Neuronal stem cell (in vitro differentiated cells): Measurements from ENCODE around the gene WNT3A.
A peak's percentile ranks its signal among the peaks of the same experiment; 100 is the strongest.

Experiments used
- DNase-seq: peaks from one replicate; pipeline ENCODE4 v3.0.0-alpha.2; 2013; ENCODE audit warnings: low spot score
- H2AFZ ChIP-seq: one replicate; pipeline ENCODE4 v1.6.1; 2013; ENCODE audit warnings: mild to moderate bottlenecking, low read length, inconsistent platforms
- H2AK5ac ChIP-seq: 2 replicates; pipeline ENCODE4 v1.6.1; 2013; ENCODE audit warnings: low read depth, mild to moderate bottlenecking, inconsistent platforms, low read length, moderate library complexity, mixed read lengths
- H2BK120ac ChIP-seq: 2 replicates; pipeline ENCODE4 v1.6.1; 2013; ENCODE audit warnings: low read depth, mild to moderate bottlenecking, inconsistent platforms, low read length, moderate library complexity, mixed read lengths
- H2BK12ac ChIP-seq: one replicate; pipeline ENCODE4 v1.6.1; 2013; ENCODE audit warnings: low read length, inconsistent platforms
- H2BK15ac ChIP-seq: 2 replicates; pipeline ENCODE4 v1.6.1; 2013; ENCODE audit warnings: mild to moderate bottlenecking, low read length, inconsistent platforms, mixed read lengths
- H2BK5ac ChIP-seq: one replicate; pipeline ENCODE4 v1.6.1; 2013; ENCODE audit warnings: inconsistent platforms, mild to moderate bottlenecking, low read length, moderate library complexity
- H3K14ac ChIP-seq: one replicate; pipeline ENCODE4 v1.6.1; 2013; ENCODE audit warnings: low read length, inconsistent platforms
- H3K18ac ChIP-seq: 2 replicates; pipeline ENCODE4 v1.6.1; 2013; ENCODE audit warnings: low read length, inconsistent platforms
- H3K23ac ChIP-seq: 2 replicates; pipeline ENCODE4 v1.6.1; 2013; ENCODE audit warnings: low read depth, mild to moderate bottlenecking, mixed read lengths, low read length, inconsistent platforms; ENCODE audit not compliant: poor library complexity
- H3K27ac ChIP-seq: replicated peaks from 3 replicates; pipeline ENCODE4 v1.5.1; 2013; ENCODE audit warnings: low read length, inconsistent platforms
- H3K27me3 ChIP-seq, 3 experiments: 2 replicates each; pipeline ENCODE4 v1.6.1; 2013; ENCODE audit warnings: low read length in 3 of 3, mild to moderate bottlenecking in 2 of 3, inconsistent platforms in 1 of 3, low read depth in 1 of 3, mixed read lengths in 1 of 3, moderate library complexity in 1 of 3; ENCODE audit not compliant: control insufficient read depth in 3 of 3, insufficient read depth in 3 of 3
- H3K36me3 ChIP-seq, 2 donors: replicated peaks in 1 of 2; 2 replicates each; pipeline ENCODE4 v1.6.1; 2013; ENCODE audit warnings: low read length in 2 of 2; ENCODE audit not compliant: control insufficient read depth in 2 of 2, insufficient read depth in 2 of 2
- H3K4ac ChIP-seq: 2 replicates; pipeline ENCODE4 v1.6.1; 2013; ENCODE audit warnings: inconsistent platforms, mild to moderate bottlenecking, low read length, moderate library complexity
- H3K4me1 ChIP-seq, 2 donors: 1 replicate in 1 of 2; 2 replicates in 1 of 2; pipeline ENCODE4 v1.6.1; 2013; ENCODE audit warnings: low read length in 2 of 2, low read depth in 1 of 2; ENCODE audit not compliant: control insufficient read depth in 2 of 2, insufficient read depth in 1 of 2
- H3K4me2 ChIP-seq: one replicate; pipeline ENCODE4 v1.6.1; 2013; ENCODE audit warnings: mild to moderate bottlenecking, low read length, inconsistent platforms; ENCODE audit not compliant: insufficient read depth, poor library complexity, severe bottlenecking
- H3K4me3 ChIP-seq, 2 donors: 2 replicates each; pipeline ENCODE4 v1.5.1; 2013; ENCODE audit warnings: low read length in 2 of 2, mild to moderate bottlenecking in 2 of 2, inconsistent platforms in 1 of 2, moderate library complexity in 1 of 2
- H3K79me1 ChIP-seq: one replicate; pipeline ENCODE4 v1.6.1; 2013; ENCODE audit warnings: low read depth, mild to moderate bottlenecking, inconsistent platforms, low read length, moderate library complexity
- H3K9ac ChIP-seq: one replicate; pipeline ENCODE4 v1.6.1; 2013; ENCODE audit warnings: mild to moderate bottlenecking, low read depth, low read length, inconsistent platforms; ENCODE audit not compliant: poor library complexity
- H3K9me3 ChIP-seq, 2 donors: replicated peaks in 1 of 2; 2 replicates each; pipeline versions ENCODE3 to v1.6.1; 2013; ENCODE audit warnings: low read length in 2 of 2, mild to moderate bottlenecking in 2 of 2, inconsistent platforms in 1 of 2, low read depth in 1 of 2, mixed read lengths in 1 of 2, moderate library complexity in 1 of 2; ENCODE audit not compliant: control insufficient read depth in 2 of 2, insufficient read depth in 1 of 2
- H4K8ac ChIP-seq: one replicate; pipeline ENCODE4 v1.6.1; 2013; ENCODE audit warnings: low read depth, mild to moderate bottlenecking, inconsistent platforms, low read length, moderate library complexity
- H4K91ac ChIP-seq: one replicate; pipeline ENCODE4 v1.6.1; 2013; ENCODE audit warnings: low read length, low read depth, mild to moderate bottlenecking, inconsistent platforms; ENCODE audit not compliant: poor library complexity
- WGBS, 2 donors: extraction: QIAGEN DNeasy Blood & Tissue Kit; methylation state at CpG; one replicate each; pipeline ENCODE4 v1.1.7; 2013; ENCODE audit warnings: missing lambda C conversion rate in 2 of 2, mixed read lengths in 1 of 2; ENCODE audit not compliant: insufficient read length in 2 of 2, insufficient replicate concordance in 1 of 2; ENCODE audit errors: extremely low coverage in 2 of 2; 5-methylcytosine and 5-hydroxymethylcytosine counted together

The WNT3A gene

DNA sequence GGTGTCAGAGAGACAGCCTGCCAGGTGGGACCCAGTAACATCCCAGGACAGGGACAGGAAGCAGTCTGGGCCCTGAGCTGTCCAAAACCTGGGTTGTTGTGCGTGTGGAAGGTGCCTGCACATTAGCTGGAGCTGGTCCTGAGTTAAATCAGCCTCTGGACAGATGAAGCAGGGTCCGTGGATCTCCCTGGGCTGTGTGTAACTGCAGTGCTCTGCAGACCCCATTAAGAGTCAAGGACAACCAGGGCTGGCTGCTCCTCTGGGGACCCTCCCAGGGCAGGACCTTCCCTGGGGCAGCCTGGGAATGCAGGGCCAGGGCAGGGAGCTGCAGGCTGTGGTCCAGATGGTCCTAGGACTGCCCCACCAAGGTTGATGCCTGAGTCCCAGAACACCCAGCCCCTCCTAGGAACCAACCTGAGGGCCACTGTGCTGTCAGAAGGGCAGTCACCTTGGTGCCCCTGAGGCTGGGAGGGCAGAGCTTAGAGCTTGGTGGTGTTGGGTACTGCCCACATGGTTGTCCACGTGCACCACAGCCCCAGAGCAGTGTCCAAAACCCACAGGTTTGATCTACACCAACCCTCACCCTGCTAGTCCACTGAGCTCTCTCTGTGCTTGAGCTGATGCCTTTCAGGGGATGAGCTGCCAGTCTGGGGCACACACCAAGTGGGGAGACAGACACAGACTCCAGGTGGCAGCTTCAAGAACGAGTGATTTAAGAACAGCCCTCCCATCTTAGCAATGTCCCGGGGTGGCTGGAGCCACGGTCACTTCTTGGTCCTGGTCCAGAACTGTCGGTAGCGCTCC lies 99.4 kb downstream of the WNT3A start:
- no peak overlapping the region for H3K4ac ChIP-seq
- no peak overlapping the region for H3K14ac ChIP-seq
- H3K9me3 ChIP-seq, result no peaks in the 10 kb centered on the region
- no peak overlapping the region for H2AK5ac ChIP-seq
- H3K18ac ChIP-seq, result no peak overlapping the region
- no peak overlapping the region for H2BK15ac ChIP-seq
- H3K4me3 ChIP-seq, result peak overlapping the region in 1 of 2 donors; percentile 2
- H2BK5ac ChIP-seq, result no peak overlapping the region
- no peak overlapping the region for H3K23ac ChIP-seq
- H4K8ac ChIP-seq, result no peak overlapping the region
- H3K79me1 ChIP-seq, result peaks cover 28% of the 10 kb centered on the region
- H4K91ac ChIP-seq, result no peak overlapping the region
- no peak for DNase-seq
- H3K4me2 ChIP-seq, result no peak overlapping the region
- H3K9ac ChIP-seq, result no peak overlapping the region
- no CpG with 5 or more reads among the region's 8 CpGs for WGBS, 2 donors
- no peak overlapping the region for H2AFZ ChIP-seq
- peaks cover 8 to 13% of the 10 kb centered on the region in 2 donors for H3K4me1 ChIP-seq
- H3K27me3 ChIP-seq, result peaks cover 0 to 2% (median 0%) of the 10 kb centered on the region in 3 experiments
- no peak overlapping the region for H2BK12ac ChIP-seq
- peaks cover 18 to 39% of the 10 kb centered on the region in 2 donors for H3K36me3 ChIP-seq
- no peak overlapping the region for H2BK120ac ChIP-seq
- no peak overlapping the region for H3K27ac ChIP-seq

GRCh38 chr1:228106800-228107054 lies 99.9 kb downstream of the WNT3A start:
- Histone ChIP-seq H3K27me3 (peaks cover 0 to 2% (median 0%) of the 10 kb centered on the region in 3 experiments), H3K79me1 (peaks cover 25% of the 10 kb centered on the region), H2AK5ac (no peak overlapping the region), H3K4ac (no peak overlapping the region), H4K8ac (no peak overlapping the region), H3K27ac (no peak overlapping the region), H4K91ac (no peak overlapping the region), H3K4me2 (no peak overlapping the region), H3K36me3 (peaks cover 18 to 35% of the 10 kb centered on the region in 2 donors), H3K14ac (no peak overlapping the region), H3K9me3 (no peaks in the 10 kb centered on the region), H2BK5ac (no peak overlapping the region), H2BK120ac (no peak overlapping the region), H2BK15ac (no peak overlapping the region), H3K18ac (no peak overlapping the region), H3K23ac (no peak overlapping the region), H2AFZ (no peak overlapping the region), H3K4me1 (peaks cover 8 to 13% of the 10 kb centered on the region in 2 donors), H3K4me3 (no peak overlapping the region), H2BK12ac (no peak overlapping the region), H3K9ac (no peak overlapping the region)
- no CpG with 5 or more reads among the region's 9 CpGs for WGBS, 2 donors
- no peak for DNase-seq

- no peak overlapping the region for H2BK15ac ChIP-seq
- H3K9me3 ChIP-seq, result no peaks in the 10 kb centered on the region
- no peak overlapping the region for H3K9ac ChIP-seq
- DNase-seq, result no peak
- H2BK12ac ChIP-seq, result no peak overlapping the region
- H3K18ac ChIP-seq, result no peak overlapping the region
- H3K27ac ChIP-seq, result no peak overlapping the region
- H2BK120ac ChIP-seq, result no peak overlapping the region
- peaks cover 18% of the 10 kb centered on the region for H3K79me1 ChIP-seq
- H3K14ac ChIP-seq, result no peak overlapping the region
- H3K23ac ChIP-seq, result no peak overlapping the region
- H3K4me3 ChIP-seq, result peak overlapping the region in 1 of 2 donors; percentile 86
- no peak overlapping the region for H2AFZ ChIP-seq
- H2BK5ac ChIP-seq, result no peak overlapping the region
- no CpG with 5 or more reads among the region's 19 CpGs for WGBS, 2 donors
- no peak overlapping the region for H3K4me2 ChIP-seq
- peaks cover 8 to 13% of the 10 kb centered on the region in 2 donors for H3K4me1 ChIP-seq
- no peak overlapping the region for H4K91ac ChIP-seq
- no peak overlapping the region for H3K4ac ChIP-seq
- no peak overlapping the region for H4K8ac ChIP-seq
- H3K27me3 ChIP-seq, result peaks cover 0 to 2% (median 0%) of the 10 kb centered on the region in 3 experiments
- no peak overlapping the region for H2AK5ac ChIP-seq
- H3K36me3 ChIP-seq, result peaks cover 18 to 35% of the 10 kb centered on the region in 2 donors
These were observed 100.8 kb downstream of the WNT3A start for GRCh38 chr1:228107636-228108035.

DNA sequence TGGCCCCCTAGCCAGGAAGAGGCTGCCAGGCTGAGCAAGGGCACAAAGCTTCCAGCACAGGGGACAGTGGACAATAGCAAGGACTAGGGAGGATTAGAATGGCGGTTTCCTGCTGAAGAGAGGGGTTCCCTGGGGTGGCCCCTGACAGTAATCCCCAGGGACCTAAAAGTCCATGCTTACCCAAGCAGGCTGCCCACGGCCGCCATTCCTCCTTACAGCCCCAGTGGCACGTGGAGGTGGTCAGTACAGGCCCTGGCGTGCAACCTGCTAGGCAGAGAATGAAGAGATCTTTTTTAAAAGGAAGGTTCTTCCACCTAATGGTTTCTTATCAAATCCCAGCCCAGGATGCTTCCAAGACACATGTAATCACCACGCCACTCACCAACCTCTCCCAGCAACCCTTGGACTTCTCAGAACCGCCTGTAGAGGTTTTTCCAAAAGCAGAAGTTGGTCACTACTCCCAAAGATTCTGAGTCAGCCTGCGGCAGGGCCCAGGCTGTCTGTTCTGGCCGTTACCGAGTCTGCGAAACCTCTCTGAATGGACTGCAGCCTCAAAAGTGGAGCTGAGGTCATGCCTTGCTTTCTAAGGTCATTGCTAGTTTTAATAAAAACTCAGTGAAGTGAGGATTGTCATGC lies 101.4 kb downstream of the WNT3A start:
- Histone ChIP-seq H2AFZ (no peak overlapping the region), H3K4ac (no peak overlapping the region), H2BK120ac (no peak overlapping the region), H3K4me2 (peak overlapping the region; percentile 92), H4K91ac (no peak overlapping the region), H4K8ac (no peak overlapping the region), H3K9ac (no peak overlapping the region), H3K9me3 (no peaks in the 10 kb centered on the region), H3K27me3 (peaks cover 0 to 2% (median 0%) of the 10 kb centered on the region in 3 experiments), H3K18ac (no peak overlapping the region), H2BK5ac (no peak overlapping the region), H3K14ac (no peak overlapping the region), H3K79me1 (peaks cover 16% of the 10 kb centered on the region), H2BK15ac (no peak overlapping the region), H3K36me3 (peaks cover 18 to 35% of the 10 kb centered on the region in 2 donors), H2BK12ac (no peak overlapping the region), H2AK5ac (peak overlapping the region; percentile 98), H3K4me1 (peaks cover 8 to 13% of the 10 kb centered on the region in 2 donors), H3K27ac (no peak overlapping the region), H3K23ac (no peak overlapping the region), H3K4me3 (peak overlapping the region; percentile 86 to 98)
- DNase-seq, result no peak
- WGBS, 2 donors, result no CpG with 5 or more reads among the region's 11 CpGs
